GM21737 (cell line): ENCODE data around the gene GHRL.

Experiments
- ATAC-seq: cut with Tn5 transposase; IDR thresholded peaks from one replicate; pipeline ENCODE4 v1.9.1; 2021; ENCODE audit warnings: mild to moderate bottlenecking, moderate library complexity; ENCODE audit not compliant: unreplicated experiment

The GHRL gene, protein sequence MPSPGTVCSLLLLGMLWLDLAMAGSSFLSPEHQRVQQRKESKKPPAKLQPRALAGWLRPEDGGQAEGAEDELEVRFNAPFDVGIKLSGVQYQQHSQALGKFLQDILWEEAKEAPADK

DNA sequence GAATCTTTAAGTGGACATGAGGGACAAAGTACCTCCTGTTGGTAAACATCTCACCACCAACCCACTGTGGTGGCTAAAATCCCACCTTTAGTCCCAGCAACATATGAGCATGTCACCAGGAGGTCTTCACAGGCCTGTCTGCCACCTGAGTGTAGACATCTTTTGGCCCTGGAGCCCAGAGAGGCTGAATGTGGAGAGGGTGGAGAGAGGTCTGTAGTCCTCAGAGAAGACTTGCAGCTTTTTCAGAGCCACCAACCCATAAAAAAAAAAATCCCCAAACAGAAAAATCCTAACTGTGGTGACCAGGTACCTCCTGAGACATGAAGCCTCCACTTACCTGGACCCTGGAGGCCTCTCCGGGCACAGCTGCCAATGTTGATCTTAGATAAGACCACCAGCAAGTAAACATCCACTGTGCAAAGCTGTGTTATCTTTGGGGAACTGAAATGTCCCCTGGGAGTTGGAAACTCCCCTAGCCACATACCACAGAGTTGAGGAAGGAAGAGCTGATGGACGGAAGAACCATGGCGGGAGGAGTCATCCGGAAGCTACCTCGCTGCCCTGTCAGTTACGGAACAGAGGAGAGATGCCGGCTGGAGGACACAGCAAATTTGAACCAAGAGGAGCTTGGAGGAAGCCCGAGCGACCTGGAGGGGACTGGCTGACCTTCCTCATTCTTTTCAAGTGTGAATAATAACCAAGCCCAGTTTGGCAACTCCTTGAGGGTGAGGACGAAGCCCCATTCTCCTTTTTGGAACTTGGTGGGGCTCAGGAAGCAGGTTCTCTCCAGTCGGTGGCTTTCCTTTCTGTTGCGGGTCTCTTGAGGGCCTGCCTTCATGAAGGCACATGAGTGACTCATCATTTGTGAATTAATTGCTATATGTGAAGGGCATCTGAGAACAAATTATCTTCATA, at the start of gene GHRL:
Gene GHRL (minus strand): TSS at position 443 of the 915 bp plus-strand sequence. CDS start 2,767 bp downstream, outside the sequence.
- ATAC-seq = peak; percentile 78

DNA sequence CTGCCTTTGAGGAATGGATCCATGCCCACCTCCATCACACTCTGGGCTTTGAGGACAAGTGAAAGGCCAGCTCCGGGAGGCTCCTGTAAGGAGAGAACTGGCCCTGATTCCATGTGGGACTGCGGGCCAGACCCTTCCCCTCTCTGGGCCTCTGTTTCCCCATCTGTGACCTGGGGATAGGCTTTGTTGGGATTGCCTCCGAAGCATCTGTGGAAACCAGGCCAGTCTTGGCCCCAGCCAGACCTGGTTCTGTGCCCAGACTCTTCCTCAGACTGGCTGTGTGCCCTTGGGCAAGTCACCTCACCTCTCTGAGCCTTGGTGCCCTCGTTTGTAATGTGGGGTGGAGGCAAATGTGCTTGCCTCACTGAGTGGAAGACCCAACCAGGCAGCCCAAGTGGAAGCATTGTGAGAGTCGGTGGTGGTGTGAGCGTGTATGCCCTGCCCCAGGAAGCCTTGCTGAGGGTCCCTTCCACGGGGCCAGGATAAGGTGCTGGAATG, 49.2 kb upstream of the GHRL start:
- ATAC-seq = no peak

DNA sequence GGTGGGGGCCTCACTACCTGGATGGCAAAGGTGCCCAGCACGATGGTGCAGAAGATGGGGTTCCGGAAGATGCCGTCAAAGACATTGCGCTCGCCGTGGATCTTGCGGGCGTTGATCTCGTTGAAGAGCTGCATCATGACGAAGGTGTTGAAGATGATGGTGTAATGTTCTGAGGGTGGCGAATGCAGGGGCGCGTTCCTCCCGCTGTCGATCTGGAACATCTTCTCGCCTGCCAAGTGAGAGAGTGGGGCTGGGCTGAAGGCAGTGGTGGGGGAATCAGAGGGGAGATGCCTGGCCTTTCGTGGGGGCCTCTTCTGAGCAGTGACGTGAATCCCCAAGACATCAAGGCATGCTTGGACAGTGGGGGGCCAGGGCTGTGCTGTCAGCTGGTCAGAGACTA, 47.7 kb upstream of the GHRL start:
- ATAC-seq = no peak

DNA sequence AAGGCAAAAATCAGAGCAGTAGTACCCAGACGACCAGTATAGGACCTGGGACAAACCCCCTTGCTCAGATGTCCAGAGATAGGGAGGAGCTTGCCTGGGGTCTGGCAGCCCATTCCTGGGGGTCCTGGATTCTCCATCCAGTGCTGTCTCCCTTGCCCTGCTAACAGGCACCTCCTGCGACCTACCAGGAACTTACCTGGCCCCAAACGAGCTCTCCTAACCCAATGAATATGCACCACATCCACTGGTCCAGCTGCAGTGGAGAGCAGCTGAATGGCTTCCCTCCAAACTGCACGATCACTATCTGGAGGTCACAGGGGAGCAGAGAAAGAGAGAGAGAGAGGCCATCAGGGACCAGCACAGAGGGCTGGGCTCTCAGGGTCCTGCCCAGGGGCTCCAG, 47.3 kb upstream of the GHRL start:
- no peak for ATAC-seq

DNA sequence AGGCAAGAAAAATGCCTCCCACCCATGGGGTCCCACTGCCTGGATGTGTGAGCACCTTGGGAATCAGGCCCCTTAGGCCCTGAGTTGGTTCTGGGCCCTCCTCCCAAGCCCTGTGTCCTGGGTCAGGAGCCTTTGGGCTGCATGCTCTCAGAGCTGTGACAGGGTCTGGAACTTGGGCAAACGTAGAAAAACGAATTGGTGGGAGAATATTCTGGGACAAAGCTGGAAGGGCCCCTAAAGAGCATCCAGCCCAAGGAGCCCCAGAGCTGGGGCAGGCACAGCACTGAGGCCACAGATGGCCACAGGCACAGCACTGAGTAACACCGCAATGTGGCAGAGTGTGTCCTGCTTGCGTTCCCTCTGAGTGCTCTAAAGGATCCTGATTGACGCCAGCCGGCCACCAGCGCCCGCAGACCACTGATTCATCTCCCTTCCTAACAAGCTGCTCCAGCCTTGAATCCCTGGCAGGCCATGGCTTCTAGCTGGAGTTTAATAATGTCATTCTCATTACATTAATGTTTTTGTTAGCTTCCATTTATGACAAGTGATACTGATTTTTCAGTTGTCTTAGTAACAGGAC, 46.7 kb upstream of the GHRL start:
- no peak for ATAC-seq

DNA sequence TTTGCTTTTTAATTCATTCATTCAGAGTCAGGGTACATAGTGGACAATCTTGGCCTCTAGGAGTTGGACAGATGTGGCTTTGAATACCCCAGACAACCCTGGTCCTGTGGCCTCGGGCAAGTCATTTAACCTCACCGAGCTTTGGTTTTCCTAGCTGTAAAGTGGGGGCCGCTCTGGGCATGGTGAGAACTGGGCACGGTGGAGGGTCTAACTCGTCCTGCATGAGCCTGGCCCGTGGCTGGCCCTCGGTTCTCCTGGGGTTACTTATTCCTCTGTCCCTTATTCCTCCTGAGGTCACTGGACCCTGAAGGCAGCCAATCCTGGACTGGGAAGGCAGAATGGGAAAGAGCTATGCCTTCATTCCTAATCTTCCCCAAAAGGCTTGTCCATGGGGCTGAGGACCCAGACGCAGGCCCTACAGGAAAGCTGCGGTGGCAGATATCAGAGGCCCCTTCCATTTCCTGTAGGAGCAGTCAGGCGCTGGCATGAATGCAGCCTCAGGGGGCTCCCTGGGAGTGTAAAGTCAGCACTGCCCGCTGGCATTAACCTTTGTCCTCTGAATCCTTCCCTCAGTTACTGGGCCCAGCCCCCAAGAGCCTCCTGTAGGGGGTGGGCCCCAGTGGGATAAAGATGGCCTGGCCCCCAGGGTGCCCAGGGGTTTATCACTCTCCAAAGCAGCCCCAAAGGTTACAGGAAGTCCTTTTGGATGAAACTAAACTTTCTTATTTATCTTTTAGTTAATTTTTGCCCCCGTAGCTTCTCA, 46.0 kb upstream of the GHRL start:
- ATAC-seq = no peak

DNA sequence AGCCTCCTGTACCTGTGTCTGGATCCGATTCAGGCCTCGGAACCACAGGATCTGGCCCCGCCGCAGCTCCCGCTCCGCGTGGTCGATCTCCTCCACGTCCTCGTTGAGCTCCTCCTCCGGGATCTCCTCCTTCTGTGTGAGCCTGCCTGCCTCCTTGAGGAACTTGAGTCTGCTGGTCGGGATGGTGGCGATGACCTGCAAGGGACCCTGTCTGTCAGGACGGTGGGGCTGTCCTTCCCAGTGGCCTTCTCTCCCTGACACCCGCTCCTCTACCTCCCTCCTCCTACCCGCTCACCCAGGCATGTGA, 45.4 kb upstream of the GHRL start:
- ATAC-seq = no peak

DNA sequence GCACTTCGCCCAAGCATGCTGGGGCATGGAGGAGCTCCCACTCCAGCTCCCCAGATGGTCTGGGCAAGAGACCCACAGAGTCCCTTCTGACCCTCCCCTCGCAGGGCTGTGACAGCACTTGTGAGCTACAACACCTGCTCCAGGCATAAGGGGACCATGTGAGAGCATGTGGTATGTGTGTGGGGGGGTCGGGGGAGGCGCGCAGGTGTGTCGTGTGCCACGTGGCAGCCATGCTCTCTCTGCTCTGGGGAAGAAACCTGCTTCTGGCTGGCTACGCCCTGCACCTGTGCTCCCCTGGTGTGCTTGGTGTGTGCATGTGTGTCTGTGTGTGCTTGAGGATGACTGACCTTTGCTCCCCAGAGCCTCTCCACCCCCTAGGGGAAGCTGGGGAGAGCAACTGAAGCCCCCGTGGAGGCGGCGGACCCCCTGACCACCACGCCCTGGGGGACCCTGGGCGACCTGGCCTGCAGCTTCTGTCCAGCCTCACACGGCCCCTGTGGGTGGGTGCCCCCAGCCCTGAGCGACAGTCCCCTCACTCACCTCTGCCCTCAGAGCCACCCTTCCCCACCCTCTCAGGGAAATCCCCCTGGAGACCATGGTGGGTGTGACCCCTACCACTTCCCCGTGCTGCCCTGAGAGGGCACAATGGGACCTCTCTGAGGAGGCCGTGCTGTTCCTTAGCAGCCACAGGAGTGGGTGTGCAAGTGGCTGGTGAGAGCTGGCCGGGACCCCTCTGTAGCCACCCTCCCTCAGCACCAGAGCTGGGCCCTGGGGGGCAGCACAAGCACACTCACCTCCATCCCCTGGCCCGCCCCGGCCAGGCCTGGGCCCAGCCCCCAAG, 44.8 kb upstream of the GHRL start:
- ATAC-seq = no peak

DNA sequence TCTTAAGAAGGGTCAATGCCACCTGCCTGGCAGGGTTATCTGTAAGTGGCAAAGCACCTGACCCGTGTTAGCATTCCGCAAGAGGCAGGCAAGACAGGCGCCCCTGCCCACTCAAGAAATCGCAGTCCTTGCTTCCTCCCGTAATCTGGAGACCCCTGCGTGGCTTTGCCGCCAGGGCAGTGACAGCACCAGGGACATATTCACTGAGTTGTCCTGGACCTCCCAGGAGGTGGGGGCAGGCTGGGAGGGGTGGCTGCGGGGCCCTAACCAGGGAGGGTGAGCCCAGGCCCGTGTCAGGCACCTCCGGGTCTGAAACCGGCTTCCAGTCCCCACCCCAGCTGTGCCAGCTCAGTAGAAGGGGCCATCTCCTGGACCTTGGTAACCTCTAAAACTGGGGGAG, 44.0 kb upstream of the GHRL start:
- ATAC-seq = no peak

DNA sequence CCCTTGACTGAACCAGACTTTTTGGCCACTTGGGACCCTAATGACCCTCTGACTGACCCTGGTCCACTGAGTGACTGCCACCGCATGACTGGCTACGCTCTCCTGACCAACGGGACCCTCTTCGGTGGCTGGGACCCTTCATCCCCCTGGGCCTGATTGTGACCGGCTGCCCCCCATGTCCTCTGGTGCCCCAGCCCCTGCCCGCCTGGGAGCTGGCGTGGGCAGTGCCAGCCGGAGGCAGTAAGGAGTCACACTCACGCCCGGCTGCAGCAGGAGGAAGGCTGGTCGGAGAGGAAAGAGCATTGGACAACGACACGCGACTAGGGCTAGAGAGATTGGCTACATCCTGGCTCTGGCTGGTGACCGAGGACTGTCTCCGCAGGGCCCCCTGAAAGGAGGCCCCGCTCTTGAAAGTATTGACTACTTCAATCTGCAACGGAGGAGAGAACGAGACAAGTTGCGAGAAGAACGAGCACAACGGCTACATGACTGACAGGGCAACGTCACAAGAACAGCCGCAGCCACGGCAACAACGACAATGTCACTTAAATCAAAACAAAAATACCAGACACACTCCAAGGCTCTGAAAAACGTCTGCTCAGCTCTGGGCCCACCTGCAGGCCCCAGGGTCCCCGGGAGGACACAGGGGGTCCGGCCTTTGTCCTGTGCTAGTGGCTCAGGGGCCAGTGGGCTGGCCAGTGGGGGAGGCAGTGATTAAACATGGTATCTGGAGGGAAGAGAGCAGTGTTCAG, 43.3 kb upstream of the GHRL start:
- no peak for ATAC-seq

DNA sequence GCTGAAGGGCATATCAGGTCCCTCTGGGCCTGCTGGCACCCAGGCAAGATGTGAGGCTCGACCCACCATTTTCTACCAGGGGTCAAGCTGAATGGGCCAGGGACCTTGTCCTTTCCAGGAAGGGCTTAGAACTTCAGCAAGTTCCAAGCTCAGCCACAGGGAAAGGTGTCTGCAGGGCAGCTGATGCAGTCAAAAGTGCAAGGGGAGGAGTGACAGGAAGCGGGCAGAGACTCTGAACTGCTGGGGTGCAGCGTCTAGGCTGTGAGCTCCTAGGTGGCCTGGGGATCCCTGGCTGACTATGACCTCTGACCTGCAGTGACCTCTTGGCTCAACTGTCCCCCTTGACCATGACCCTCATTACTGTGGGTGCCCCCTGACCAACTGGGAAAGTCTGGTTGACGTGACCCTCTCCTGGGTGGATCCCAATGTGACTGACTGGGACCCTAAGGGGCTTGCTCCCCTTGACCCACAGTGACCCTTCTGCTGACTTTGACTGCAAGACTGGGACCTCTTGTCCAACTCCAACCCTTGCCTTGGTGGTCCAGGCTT, 42.5 kb upstream of the GHRL start:
- ATAC-seq = no peak

DNA sequence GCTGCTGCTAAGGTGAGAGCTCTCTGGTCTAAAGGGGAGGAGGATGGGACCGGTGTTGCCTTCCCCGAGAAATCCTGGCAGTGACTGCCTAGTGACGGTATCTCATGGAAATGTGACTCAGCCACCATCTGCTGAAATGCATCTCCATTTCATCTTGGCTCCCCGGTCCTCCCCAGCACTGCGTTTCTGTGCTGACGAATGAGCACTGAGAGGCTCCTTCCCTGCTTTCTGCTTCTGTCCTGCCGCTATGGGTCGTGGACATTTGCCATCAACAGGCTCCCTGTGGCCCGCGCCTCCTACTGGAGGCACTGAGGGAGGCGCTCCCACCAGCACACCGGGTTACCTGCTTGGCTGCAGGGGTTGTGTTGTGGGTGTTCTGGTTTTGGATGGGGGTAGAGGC, 41.7 kb upstream of the GHRL start:
- no peak for ATAC-seq

DNA sequence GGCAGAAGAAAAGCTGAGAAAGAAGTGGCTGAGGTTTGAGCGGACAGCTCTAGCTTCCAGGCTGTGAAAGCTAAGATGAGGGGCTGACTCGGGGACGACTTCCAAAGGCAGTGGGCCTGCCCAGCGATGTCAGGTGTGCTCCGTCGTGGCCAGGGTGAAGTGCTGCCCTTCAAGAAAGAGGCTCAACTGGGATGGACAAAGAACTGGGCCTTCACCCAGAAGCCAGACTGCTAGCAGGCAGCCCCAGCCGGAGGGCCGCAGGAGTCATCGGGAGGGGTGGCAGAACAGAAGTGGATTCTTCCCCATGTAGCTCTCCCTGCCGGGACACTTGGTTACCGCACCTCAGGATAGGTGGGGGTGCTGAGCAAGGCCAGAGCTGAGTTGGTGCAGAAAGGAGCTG, 41.3 kb upstream of the GHRL start:
- no peak for ATAC-seq

DNA sequence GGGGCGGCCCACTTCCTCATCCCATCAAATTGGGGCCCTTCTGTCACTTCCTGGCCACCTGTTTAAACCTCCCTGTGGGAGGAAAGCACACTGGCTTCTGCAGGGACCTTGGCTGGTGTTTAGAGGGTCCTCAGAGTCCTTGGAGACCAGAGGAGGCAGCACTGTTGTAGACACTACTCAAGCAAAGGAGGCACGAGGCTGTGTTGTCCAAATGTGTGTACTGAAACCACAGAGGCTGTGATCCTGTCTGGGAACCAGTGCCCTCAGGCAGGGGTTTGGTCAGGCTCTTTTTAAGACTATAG, 40.6 kb upstream of the GHRL start:
- ATAC-seq = no peak

DNA sequence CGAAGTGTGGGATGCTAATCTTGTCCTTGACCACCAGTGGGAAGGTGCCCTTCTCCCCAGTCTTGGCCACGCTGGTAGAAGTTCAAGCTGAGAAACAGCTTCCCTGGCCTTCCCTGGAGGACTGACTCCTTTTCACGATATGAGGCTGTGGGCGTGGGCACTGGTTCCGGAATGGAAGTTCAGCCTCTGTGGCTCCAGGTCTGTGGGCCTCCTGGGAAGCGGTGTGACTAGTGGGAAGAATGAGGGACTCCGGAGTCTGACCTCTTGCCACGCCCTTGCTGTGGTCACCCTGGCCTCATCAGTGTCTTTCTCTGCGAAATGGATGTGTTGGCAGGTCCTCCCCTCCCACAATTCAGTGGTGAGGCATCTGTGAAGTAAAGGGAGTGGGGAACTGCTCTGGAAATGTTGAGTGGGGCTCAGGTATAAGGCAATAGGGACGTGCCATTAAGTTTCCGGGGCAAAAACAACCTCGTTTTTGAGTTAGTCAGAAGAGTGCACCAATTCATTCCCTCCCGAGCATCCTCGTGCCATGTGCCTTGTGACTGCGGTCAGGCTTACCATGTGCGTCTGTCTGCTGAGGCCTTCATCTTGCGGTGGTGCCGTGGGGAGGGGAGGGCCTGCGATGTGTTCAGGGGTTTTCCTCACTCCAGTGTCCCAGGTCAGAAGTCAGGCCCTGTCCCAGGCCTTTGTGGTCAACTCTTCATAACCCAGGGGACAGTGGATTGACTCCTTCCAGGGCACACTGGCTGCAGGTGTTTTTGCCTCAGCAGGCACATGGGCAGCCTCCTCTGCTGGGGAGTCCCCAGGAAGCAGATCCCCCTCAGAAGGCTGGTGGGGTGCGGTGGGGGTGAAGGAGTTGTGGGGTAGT, 40.0 kb upstream of the GHRL start:
- ATAC-seq = no peak

DNA sequence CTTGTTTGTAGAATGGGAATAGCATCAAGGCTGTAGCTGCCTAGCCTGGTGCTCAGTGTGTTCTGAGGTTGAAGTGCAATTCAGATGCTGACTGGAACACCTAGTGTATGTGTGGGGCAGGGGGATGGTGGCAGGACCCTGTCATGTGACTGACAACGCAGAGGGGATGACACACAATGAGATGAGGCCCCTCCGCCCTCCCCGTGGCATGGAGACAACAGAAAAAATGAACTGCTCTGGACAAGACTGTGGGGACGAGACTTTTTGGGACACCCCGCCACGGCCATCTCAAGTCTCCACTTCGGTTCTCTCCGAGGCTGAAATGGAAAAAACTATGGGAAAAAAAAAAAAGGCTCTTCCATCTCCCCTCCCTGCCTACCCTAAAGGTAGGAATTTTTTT, 38.6 kb upstream of the GHRL start:
- ATAC-seq = no peak

DNA sequence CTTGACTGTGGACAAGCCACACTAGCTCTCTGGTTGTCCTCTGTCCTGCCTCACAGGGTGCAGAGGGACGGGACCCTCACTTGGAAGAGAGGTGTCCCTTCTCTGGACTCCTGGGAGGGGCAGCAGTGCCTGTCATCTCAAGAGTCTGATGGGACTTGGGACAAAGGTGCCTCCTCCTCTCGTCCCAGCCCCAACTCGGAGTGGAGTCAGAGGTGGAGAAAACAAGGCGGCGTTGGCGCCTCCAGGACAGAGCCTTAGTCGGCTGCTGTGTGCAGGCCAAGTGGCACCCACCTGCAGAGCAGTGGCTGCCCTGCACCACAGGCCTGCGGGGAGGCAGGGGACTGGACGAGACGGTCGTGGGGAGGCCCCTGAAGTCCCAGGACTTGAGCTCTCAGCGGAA, 37.6 kb upstream of the GHRL start:
- ATAC-seq = no peak

DNA sequence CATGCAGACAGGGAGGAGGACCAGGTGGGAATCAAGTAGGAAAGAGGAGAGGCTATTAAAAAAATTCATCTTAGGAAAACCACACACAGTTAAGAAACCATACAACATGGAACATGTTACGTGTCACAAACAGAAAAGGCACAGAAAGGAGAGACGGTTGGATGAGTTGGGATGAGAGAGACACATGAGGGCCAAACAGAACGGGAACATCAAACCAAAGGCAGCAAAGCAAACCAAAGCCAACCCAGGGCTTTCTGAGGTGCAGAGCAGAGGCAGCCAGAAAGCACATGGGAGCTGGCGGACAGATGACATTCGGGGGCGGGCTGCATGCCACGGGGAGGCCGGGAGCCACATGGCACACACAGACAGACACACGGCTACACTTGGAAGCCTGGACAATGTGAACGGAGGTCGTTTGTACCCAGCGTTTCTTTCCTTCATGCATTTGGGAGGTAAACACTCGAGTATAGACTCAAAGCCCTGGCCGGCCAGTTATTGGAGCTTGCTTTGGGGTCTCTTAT, 36.8 kb upstream of the GHRL start:
- no peak for ATAC-seq
